Endothelial cell of umbilical vein (primary cell): Measurements from ENCODE around the gene GRK5. TPM values are rescaled to one million over a fixed set of nuclear protein-coding genes. Genes with fewer than 3 reads are reported as not detected.

Experiments
- BruUV-seq: library from RNA; stranded (reverse); fragments of 400-500 nt; replicated peaks from 2 replicates; lab custom pipeline; 2021; lab: Mats Ljungman, UMichigan
- CTCF ChIA-PET: fragments of 300-600, 350-600 bp; sonication (Branson Sonifier 250); formaldehyde crosslinking; loops from one replicate; lab custom pipeline; 2021; ENCODE audit warnings: antibody characterized with exemption, inconsistent platforms; lab: Charles Lee
- POLR2A ChIA-PET: fragments of 300-600, 350-600 bp; sonication (Branson Sonifier 250); formaldehyde crosslinking; loops from one replicate; lab custom pipeline; 2021; ENCODE audit warnings: antibody characterized with exemption, inconsistent platforms; lab: Charles Lee
- DNase-seq: peaks from one replicate; pipeline ENCODE4 v3.0.0-alpha.2; 2011; ENCODE audit warnings: low read depth, low spot score
- FAIRE-seq: peaks from 2 replicates; lab custom pipeline; 2011; peaks lifted over from hg19 to GRCh38; lab: Jason Lieb, UNC
- H2AFZ ChIP-seq: 2 replicates; pipeline ENCODE4 v1.6.0; 2012; ENCODE audit warnings: low read depth, low read length, control low read depth, inconsistent platforms
- H3K27ac ChIP-seq: 2 replicates; pipeline ENCODE4 v1.5.1; 2011; ENCODE audit warnings: low read depth, mild to moderate bottlenecking, control low read depth, low read length, moderate library complexity; ENCODE audit not compliant: insufficient read depth
- H3K27me3 ChIP-seq, 2 experiments: 2 replicates each; pipeline versions ENCODE4 v1.6.0 to v1.6.1; 2011; ENCODE audit warnings: low read length in 2 of 2, mixed read lengths in 1 of 2; ENCODE audit not compliant: control insufficient read depth in 2 of 2, insufficient read depth in 2 of 2
- H3K36me3 ChIP-seq, 2 experiments: 2 replicates in 1 of 2; 3 replicates in 1 of 2; pipeline ENCODE4 v1.5.1; 2011; ENCODE audit warnings: low read length in 2 of 2, mild to moderate bottlenecking in 1 of 2, moderate library complexity in 1 of 2; ENCODE audit not compliant: control insufficient read depth in 2 of 2, insufficient read depth in 2 of 2; ENCODE audit errors: extremely low read depth in 1 of 2
- H3K4me1 ChIP-seq: 3 replicates; pipeline ENCODE4 v1.5.1; 2011; ENCODE audit warnings: mild to moderate bottlenecking, low read length; ENCODE audit not compliant: control insufficient read depth, insufficient read depth; ENCODE audit errors: extremely low read depth
- H3K4me2 ChIP-seq: 2 replicates; pipeline ENCODE4 v1.6.1; 2011; ENCODE audit warnings: low read length, control low read depth, mixed read lengths; ENCODE audit not compliant: insufficient read depth
- H3K4me3 ChIP-seq, 3 experiments: fragments of 200-600 bp in 1 of 3; sonication (generic), shearing (Covaris generic) in 1 of 3; replicated peaks in 1 of 3; 2 replicates each; pipeline ENCODE4 v1.5.1; 2011 to 2016; ENCODE audit warnings: control low read depth in 3 of 3, low read length in 3 of 3, mild to moderate bottlenecking in 2 of 3, inconsistent platforms in 1 of 3, low read depth in 1 of 3, moderate library complexity in 1 of 3; ENCODE audit not compliant: insufficient read depth in 1 of 3
- H3K79me2 ChIP-seq: 2 replicates; pipeline ENCODE4 v1.6.0; 2012; ENCODE audit warnings: low read length, inconsistent platforms; ENCODE audit not compliant: control insufficient read depth, insufficient read depth
- H3K9ac ChIP-seq: replicated peaks from 2 replicates; pipeline ENCODE3; 2011; ENCODE audit warnings: low read length, control low read depth; ENCODE audit not compliant: insufficient read depth; ENCODE audit errors: extremely low read depth
- H3K9me1 ChIP-seq: replicated peaks from 3 replicates; pipeline ENCODE4 v1.6.0; 2011; ENCODE audit warnings: mild to moderate bottlenecking, low read length; ENCODE audit not compliant: control insufficient read depth, insufficient read depth; ENCODE audit errors: extremely low read depth
- H3K9me3 ChIP-seq: replicated peaks from 2 replicates; pipeline ENCODE4 v1.5.1; 2012; ENCODE audit warnings: low read length, inconsistent platforms; ENCODE audit not compliant: control insufficient read depth, insufficient read depth
- H4K20me1 ChIP-seq: replicated peaks from 2 replicates; pipeline ENCODE3; 2011; ENCODE audit warnings: mild to moderate bottlenecking, low read length; ENCODE audit not compliant: control insufficient read depth, insufficient read depth; ENCODE audit errors: extremely low read depth
- CTCF ChIP-seq, 2 donors: IDR thresholded peaks; 1 replicate in 1 of 2; 2 replicates in 1 of 2; pipeline ENCODE4 v1.5.1; 2011; ENCODE audit warnings: low read length in 2 of 2, mild to moderate bottlenecking in 2 of 2, moderate library complexity in 2 of 2, control low read depth in 1 of 2, inconsistent platforms in 1 of 2, low read depth in 1 of 2; ENCODE audit not compliant: insufficient read depth in 1 of 2; ENCODE audit errors: extremely low read depth in 1 of 2
- FOS ChIP-seq: IDR thresholded peaks from 2 replicates; pipeline ENCODE4 v1.6.1; 2011; ENCODE audit warnings: mild to moderate bottlenecking, low read length, moderate library complexity, borderline replicate concordance; ENCODE audit not compliant: insufficient read depth
- GATA2 ChIP-seq: IDR thresholded peaks from 2 replicates; pipeline ENCODE4 v1.7.0; 2011; ENCODE audit warnings: low read depth, mild to moderate bottlenecking, moderate library complexity, mixed read lengths, low read length; ENCODE audit not compliant: insufficient read length, insufficient read depth
- MAX ChIP-seq: IDR thresholded peaks from 2 replicates; pipeline ENCODE4 v1.6.1; 2011; ENCODE audit not compliant: insufficient read depth, insufficient read length
- dilution Hi-C: fragments of 300-500 bp; cut with MboI; formaldehyde crosslinking; loops from one replicate; pipeline ENCODE4 v1.15.0; 2019; ENCODE audit warnings: low sequenced_read_pairs; ENCODE audit not compliant: extremely low pct_ligation_motif_present
- intact Hi-C: fragments of 100-400 bp; cut with micrococcal nuclease; formaldehyde crosslinking; loops from one replicate; pipeline ENCODE4 v1.10.0; 2022
- polyA plus RNA-seq, 4 experiments: library from polyadenylated mRNA; depleted of rRNA in 3 of 4; stranded (reverse) in 3 of 4; unstranded in 1 of 4; fragments of >200 nt; gene quantifications; 2 replicates each; pipeline versions ENCODE4 v1.2.1 to v1.2.3, GENCODE V29; 2011 to 2012; ENCODE audit warnings: missing spikeins in 1 of 4
- total RNA-seq: library from RNA; stranded (reverse); gene quantifications from 2 replicates; pipeline ENCODE4 v1.2.3, GENCODE V29; 2021

The GRK5 gene
- total and polyA plus RNA-seq, 2 donors (not counting 3 experiments of a cell fraction or from before 2014, with no cell fraction given), result 13.1 to 29.5 TPM

GRCh38 chr10:119292968-119293760 is 85.8 kb downstream of the GRK5 start:
- no TSS peak for BruUV-seq
- intact Hi-C loops (no loop called here), dilution Hi-C loops (no loop called here)
- TF ChIP-seq GATA2, result no peak
- TF ChIP-seq FOS, result no peak
- TF ChIP-seq CTCF (IDR thresholded peaks at IDR 0.05; ENCODE audit: extremely low read depth in 1 of 2, insufficient read depth in 1 of 2, low read depth in 1 of 2, low read length in 2 of 2), result no peak
- no peak for TF ChIP-seq MAX
- Histone ChIP-seq H3K9me1 (no peaks in the 10 kb centered on the region), H3K27ac (no peak overlapping the region), H2AFZ (no peak overlapping the region), H3K9me3 (no peaks in the 10 kb centered on the region), H3K27me3 (no peaks in the 10 kb centered on the region), H3K4me3 (no peak overlapping the region), H3K4me1 (peaks cover 2% of the 10 kb centered on the region), H3K9ac (no peak overlapping the region), H3K36me3 (no peaks in the 10 kb centered on the region), H3K4me2 (no peak overlapping the region), H3K79me2 (no peaks in the 10 kb centered on the region), H4K20me1 (no peaks in the 10 kb centered on the region)
- no peak for DNase-seq
- CTCF ChIA-PET, result interaction anchor here (1.0 kb wide), 2 partner anchors 9 to 84 kb away, joined by 3 to 5 read pairs; no protein-coding TSS in a partner anchor
- POLR2A ChIA-PET, result no interaction called here
- FAIRE-seq, result no peak
